Tibial nerve (tissue), 3 donors: ENCODE data around the gene RGS6.

Experiments used
- CTCF ChIP-seq, 5 experiments: fragments of 200-600 bp in 3 of 5; fragments of 450-650 bp in 2 of 5; sonication (generic) in 3 of 5; IDR thresholded peaks; one replicate each; pipeline ENCODE4 v1.5.1; 2016 to 2019; ENCODE audit warnings: antibody characterized with exemption in 5 of 5, mild to moderate bottlenecking in 3 of 5, moderate library complexity in 2 of 5
- POLR2A ChIP-seq, 2 donors: fragments of 450-650 bp; IDR thresholded peaks; one replicate each; pipeline ENCODE4 v1.6.1; 2017; ENCODE audit warnings: antibody characterized with exemption in 2 of 2, mild to moderate bottlenecking in 2 of 2, moderate library complexity in 2 of 2

- TF ChIP-seq CTCF (IDR thresholded peaks at IDR 0.05) (no peak), POLR2A (IDR thresholded peaks at IDR 0.05) (no peak)
Observed at GRCh38 chr14:72432748-72433147, 500.5 kb downstream of the RGS6 start.
